ENCODE results near the gene C9orf40.

Gene C9orf40

DNA sequence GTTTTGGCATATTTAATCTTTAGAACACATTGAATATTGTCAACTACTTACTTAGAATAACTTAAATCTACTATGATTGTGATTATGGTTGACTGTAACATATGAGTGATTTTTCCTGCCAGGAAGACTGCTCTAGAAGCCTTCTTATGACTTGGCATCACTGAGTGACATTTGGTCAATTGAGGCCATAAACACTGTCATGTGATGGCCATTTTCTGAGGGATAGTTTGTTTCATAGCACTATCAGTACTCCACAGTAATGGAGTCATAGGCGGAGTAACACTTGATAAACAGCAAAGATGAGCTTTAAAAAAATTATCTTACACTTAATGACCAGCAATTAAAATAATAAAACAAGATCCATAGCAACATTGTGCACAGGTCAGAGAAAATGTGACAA, 31.0 kb downstream of the C9orf40 start:
- Mint-ChIP-seq H3K9me3 (no peaks in the 10 kb centered on the region), H3K36me3 (ENCODE audit: low read depth) (no peaks in the 10 kb centered on the region), H3K4me1 (no peaks in the 10 kb centered on the region), H3K4me3 (no peak overlapping the region), H3K27ac (no peak overlapping the region), H3K27me3 (ENCODE audit: low read depth) (peaks cover 4% of the 10 kb centered on the region)
- TF ChIP-seq, protein P1, sequence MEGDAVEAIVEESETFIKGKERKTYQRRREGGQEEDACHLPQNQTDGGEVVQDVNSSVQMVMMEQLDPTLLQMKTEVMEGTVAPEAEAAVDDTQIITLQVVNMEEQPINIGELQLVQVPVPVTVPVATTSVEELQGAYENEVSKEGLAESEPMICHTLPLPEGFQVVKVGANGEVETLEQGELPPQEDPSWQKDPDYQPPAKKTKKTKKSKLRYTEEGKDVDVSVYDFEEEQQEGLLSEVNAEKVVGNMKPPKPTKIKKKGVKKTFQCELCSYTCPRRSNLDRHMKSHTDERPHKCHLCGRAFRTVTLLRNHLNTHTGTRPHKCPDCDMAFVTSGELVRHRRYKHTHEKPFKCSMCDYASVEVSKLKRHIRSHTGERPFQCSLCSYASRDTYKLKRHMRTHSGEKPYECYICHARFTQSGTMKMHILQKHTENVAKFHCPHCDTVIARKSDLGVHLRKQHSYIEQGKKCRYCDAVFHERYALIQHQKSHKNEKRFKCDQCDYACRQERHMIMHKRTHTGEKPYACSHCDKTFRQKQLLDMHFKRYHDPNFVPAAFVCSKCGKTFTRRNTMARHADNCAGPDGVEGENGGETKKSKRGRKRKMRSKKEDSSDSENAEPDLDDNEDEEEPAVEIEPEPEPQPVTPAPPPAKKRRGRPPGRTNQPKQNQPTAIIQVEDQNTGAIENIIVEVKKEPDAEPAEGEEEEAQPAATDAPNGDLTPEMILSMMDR (IDR thresholded peaks at IDR 0.05; ENCODE audit: unreplicated experiment in 3 of 3) = no peak

DNA sequence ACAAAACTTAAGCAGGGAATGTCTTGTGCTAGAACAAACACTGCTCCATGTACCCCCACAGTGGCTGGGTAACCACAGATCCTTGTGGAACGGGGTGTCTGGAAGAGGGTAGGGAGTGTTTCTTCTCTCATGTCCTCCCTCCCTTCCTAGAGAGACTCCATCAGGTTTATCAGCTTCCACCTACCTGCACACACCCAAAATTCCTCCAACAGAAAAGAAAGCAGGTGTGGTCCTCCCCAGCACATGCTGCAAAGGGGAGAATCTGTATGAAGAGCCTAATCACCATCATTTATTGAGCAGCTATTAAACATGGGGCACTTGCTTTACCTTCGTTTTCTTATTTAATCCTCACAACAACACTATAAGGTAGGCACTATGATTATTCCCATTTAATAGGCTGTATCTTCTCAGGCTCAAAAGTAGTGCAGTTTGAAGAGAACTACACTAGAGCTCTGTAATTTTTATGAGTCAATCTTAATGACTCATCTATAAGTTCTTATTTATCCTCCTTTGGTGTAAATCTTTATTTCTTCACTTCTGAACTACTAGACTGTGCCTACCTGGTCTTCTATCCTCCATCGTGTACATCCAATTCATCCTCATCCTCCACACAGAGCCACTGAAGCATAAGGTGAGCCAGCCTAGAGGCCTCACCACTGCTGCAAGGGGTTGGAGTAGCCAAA, 31.6 kb downstream of the C9orf40 start:
- no peak overlapping the region for H3K27ac Mint-ChIP-seq
- H3K9me3 Mint-ChIP-seq = no peaks in the 10 kb centered on the region
- H3K27me3 Mint-ChIP-seq (ENCODE audit: low read depth) = peaks cover 4% of the 10 kb centered on the region
- no peaks in the 10 kb centered on the region for H3K36me3 Mint-ChIP-seq (ENCODE audit: low read depth)
- H3K4me3 Mint-ChIP-seq = no peak overlapping the region
- no peaks in the 10 kb centered on the region for H3K4me1 Mint-ChIP-seq
- TF ChIP-seq, protein P1 (IDR thresholded peaks at IDR 0.05; ENCODE audit: unreplicated experiment in 3 of 3) = no peak

GRCh38 chr9:74910036-74910435, 42.7 kb downstream of the C9orf40 start:
- Mint-ChIP-seq H3K9me3 (peaks cover 2% of the 10 kb centered on the region), H3K27ac (no peak overlapping the region), H3K4me1 (no peaks in the 10 kb centered on the region), H3K27me3 (ENCODE audit: low read depth) (no peaks in the 10 kb centered on the region), H3K36me3 (ENCODE audit: low read depth) (no peaks in the 10 kb centered on the region), H3K4me3 (no peak overlapping the region)
- TF ChIP-seq, protein P1 (IDR thresholded peaks at IDR 0.05; ENCODE audit: unreplicated experiment in 3 of 3) = no peak

- no peaks in the 10 kb centered on the region for H3K4me1 Mint-ChIP-seq
- no peak overlapping the region for H3K4me3 Mint-ChIP-seq
- H3K9me3 Mint-ChIP-seq = peaks cover 2% of the 10 kb centered on the region
- H3K27ac Mint-ChIP-seq = no peak overlapping the region
- TF ChIP-seq, protein P1 (IDR thresholded peaks at IDR 0.05; ENCODE audit: unreplicated experiment in 3 of 3) = no peak
- H3K36me3 Mint-ChIP-seq (ENCODE audit: low read depth) = no peaks in the 10 kb centered on the region
- H3K27me3 Mint-ChIP-seq (ENCODE audit: low read depth) = peaks cover 6% of the 10 kb centered on the region
Observed at GRCh38 chr9:74908665-74909064, 44.0 kb downstream of the C9orf40 start.

GRCh38 chr9:74907085-74907484, 45.6 kb downstream of the C9orf40 start:
- H3K9me3 Mint-ChIP-seq = peaks cover 2% of the 10 kb centered on the region
- TF ChIP-seq, protein P1 (IDR thresholded peaks at IDR 0.05; ENCODE audit: unreplicated experiment in 3 of 3) = no peak
- H3K27ac Mint-ChIP-seq = no peak overlapping the region
- H3K4me1 Mint-ChIP-seq = no peaks in the 10 kb centered on the region
- no peak overlapping the region for H3K4me3 Mint-ChIP-seq
- H3K27me3 Mint-ChIP-seq (ENCODE audit: low read depth) = peaks cover 6% of the 10 kb centered on the region
- H3K36me3 Mint-ChIP-seq (ENCODE audit: low read depth) = no peaks in the 10 kb centered on the region

- H3K4me1 Mint-ChIP-seq = no peaks in the 10 kb centered on the region
- no peaks in the 10 kb centered on the region for H3K9me3 Mint-ChIP-seq
- no peaks in the 10 kb centered on the region for H3K36me3 Mint-ChIP-seq (ENCODE audit: low read depth)
- peaks cover 6% of the 10 kb centered on the region for H3K27me3 Mint-ChIP-seq (ENCODE audit: low read depth)
- H3K4me3 Mint-ChIP-seq = no peak overlapping the region
- TF ChIP-seq, protein P1 (IDR thresholded peaks at IDR 0.05; ENCODE audit: unreplicated experiment in 3 of 3) = no peak
- H3K27ac Mint-ChIP-seq = no peak overlapping the region
Observed at GRCh38 chr9:74901001-74901400, 51.7 kb downstream of the C9orf40 start.
